Neuronal stem cell (in vitro differentiated cells): ENCODE measurements around the gene DPYSL3.

Experiments used
- DNase-seq: peaks from one replicate; pipeline ENCODE4 v3.0.0-alpha.2; 2013; ENCODE audit warnings: low spot score
- H2AFZ ChIP-seq: one replicate; pipeline ENCODE4 v1.6.1; 2013; ENCODE audit warnings: mild to moderate bottlenecking, low read length, inconsistent platforms
- H2AK5ac ChIP-seq: 2 replicates; pipeline ENCODE4 v1.6.1; 2013; ENCODE audit warnings: low read depth, mild to moderate bottlenecking, inconsistent platforms, low read length, moderate library complexity, mixed read lengths
- H2BK120ac ChIP-seq: 2 replicates; pipeline ENCODE4 v1.6.1; 2013; ENCODE audit warnings: low read depth, mild to moderate bottlenecking, inconsistent platforms, low read length, moderate library complexity, mixed read lengths
- H2BK12ac ChIP-seq: one replicate; pipeline ENCODE4 v1.6.1; 2013; ENCODE audit warnings: low read length, inconsistent platforms
- H2BK15ac ChIP-seq: 2 replicates; pipeline ENCODE4 v1.6.1; 2013; ENCODE audit warnings: mild to moderate bottlenecking, low read length, inconsistent platforms, mixed read lengths
- H2BK5ac ChIP-seq: one replicate; pipeline ENCODE4 v1.6.1; 2013; ENCODE audit warnings: inconsistent platforms, mild to moderate bottlenecking, low read length, moderate library complexity
- H3K14ac ChIP-seq: one replicate; pipeline ENCODE4 v1.6.1; 2013; ENCODE audit warnings: low read length, inconsistent platforms
- H3K18ac ChIP-seq: 2 replicates; pipeline ENCODE4 v1.6.1; 2013; ENCODE audit warnings: low read length, inconsistent platforms
- H3K23ac ChIP-seq: 2 replicates; pipeline ENCODE4 v1.6.1; 2013; ENCODE audit warnings: low read depth, mild to moderate bottlenecking, mixed read lengths, low read length, inconsistent platforms; ENCODE audit not compliant: poor library complexity
- H3K27ac ChIP-seq: replicated peaks from 3 replicates; pipeline ENCODE4 v1.5.1; 2013; ENCODE audit warnings: low read length, inconsistent platforms
- H3K27me3 ChIP-seq, 3 experiments: 2 replicates each; pipeline ENCODE4 v1.6.1; 2013; ENCODE audit warnings: low read length in 3 of 3, mild to moderate bottlenecking in 2 of 3, inconsistent platforms in 1 of 3, low read depth in 1 of 3, mixed read lengths in 1 of 3, moderate library complexity in 1 of 3; ENCODE audit not compliant: control insufficient read depth in 3 of 3, insufficient read depth in 3 of 3
- H3K36me3 ChIP-seq, 2 donors: replicated peaks in 1 of 2; 2 replicates each; pipeline ENCODE4 v1.6.1; 2013; ENCODE audit warnings: low read length in 2 of 2; ENCODE audit not compliant: control insufficient read depth in 2 of 2, insufficient read depth in 2 of 2
- H3K4ac ChIP-seq: 2 replicates; pipeline ENCODE4 v1.6.1; 2013; ENCODE audit warnings: inconsistent platforms, mild to moderate bottlenecking, low read length, moderate library complexity
- H3K4me1 ChIP-seq, 2 donors: 1 replicate in 1 of 2; 2 replicates in 1 of 2; pipeline ENCODE4 v1.6.1; 2013; ENCODE audit warnings: low read length in 2 of 2, low read depth in 1 of 2; ENCODE audit not compliant: control insufficient read depth in 2 of 2, insufficient read depth in 1 of 2
- H3K4me2 ChIP-seq: one replicate; pipeline ENCODE4 v1.6.1; 2013; ENCODE audit warnings: mild to moderate bottlenecking, low read length, inconsistent platforms; ENCODE audit not compliant: insufficient read depth, poor library complexity, severe bottlenecking
- H3K4me3 ChIP-seq, 2 donors: 2 replicates each; pipeline ENCODE4 v1.5.1; 2013; ENCODE audit warnings: low read length in 2 of 2, mild to moderate bottlenecking in 2 of 2, inconsistent platforms in 1 of 2, moderate library complexity in 1 of 2
- H3K79me1 ChIP-seq: one replicate; pipeline ENCODE4 v1.6.1; 2013; ENCODE audit warnings: low read depth, mild to moderate bottlenecking, inconsistent platforms, low read length, moderate library complexity
- H3K9ac ChIP-seq: one replicate; pipeline ENCODE4 v1.6.1; 2013; ENCODE audit warnings: mild to moderate bottlenecking, low read depth, low read length, inconsistent platforms; ENCODE audit not compliant: poor library complexity
- H3K9me3 ChIP-seq, 2 donors: replicated peaks in 1 of 2; 2 replicates each; pipeline versions ENCODE3 to v1.6.1; 2013; ENCODE audit warnings: low read length in 2 of 2, mild to moderate bottlenecking in 2 of 2, inconsistent platforms in 1 of 2, low read depth in 1 of 2, mixed read lengths in 1 of 2, moderate library complexity in 1 of 2; ENCODE audit not compliant: control insufficient read depth in 2 of 2, insufficient read depth in 1 of 2
- H4K8ac ChIP-seq: one replicate; pipeline ENCODE4 v1.6.1; 2013; ENCODE audit warnings: low read depth, mild to moderate bottlenecking, inconsistent platforms, low read length, moderate library complexity
- H4K91ac ChIP-seq: one replicate; pipeline ENCODE4 v1.6.1; 2013; ENCODE audit warnings: low read length, low read depth, mild to moderate bottlenecking, inconsistent platforms; ENCODE audit not compliant: poor library complexity
- WGBS, 2 donors: extraction: QIAGEN DNeasy Blood & Tissue Kit; methylation state at CpG; one replicate each; pipeline ENCODE4 v1.1.7; 2013; ENCODE audit warnings: missing lambda C conversion rate in 2 of 2, mixed read lengths in 1 of 2; ENCODE audit not compliant: insufficient read length in 2 of 2, insufficient replicate concordance in 1 of 2; ENCODE audit errors: extremely low coverage in 2 of 2; 5-methylcytosine and 5-hydroxymethylcytosine counted together

Gene DPYSL3

DNA sequence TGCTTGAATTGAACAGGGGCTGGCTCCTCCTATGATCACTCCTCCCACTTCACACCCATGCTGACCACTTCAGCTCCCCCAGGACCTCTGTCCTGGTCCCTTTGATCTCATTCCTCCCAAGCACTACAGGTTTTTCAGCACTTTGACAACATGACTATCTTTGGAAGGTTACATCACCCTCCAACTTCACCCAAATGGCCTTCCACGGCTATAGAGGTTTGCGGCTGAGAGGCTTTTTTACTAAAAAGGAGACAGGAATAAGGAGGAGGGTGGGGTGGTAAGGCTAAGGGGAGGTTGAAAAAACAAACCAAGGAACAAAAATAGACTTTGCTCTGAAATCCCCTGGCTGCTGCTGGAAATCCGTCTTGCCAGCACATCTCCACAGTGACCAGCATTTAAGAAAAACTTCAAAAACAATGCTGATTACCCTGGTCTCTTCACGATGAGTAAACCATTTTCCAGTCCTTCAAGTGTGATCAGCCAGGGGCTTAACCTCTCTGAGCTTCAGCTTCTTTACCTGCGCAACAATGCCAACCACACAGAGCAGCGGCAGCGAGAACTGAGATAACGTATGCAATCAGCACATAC lies 102.7 kb downstream of the DPYSL3 start:
- Histone ChIP-seq H3K4me2 (no peak overlapping the region), H2BK12ac (no peak overlapping the region), H3K14ac (no peak overlapping the region), H3K36me3 (peaks cover 48 to 97% of the 10 kb centered on the region in 2 donors), H2BK15ac (no peak overlapping the region), H3K4me3 (no peak overlapping the region), H3K27ac (no peak overlapping the region), H3K18ac (no peak overlapping the region), H2AFZ (no peak overlapping the region), H3K4me1 (peaks cover 0 to 6% of the 10 kb centered on the region in 2 donors), H3K27me3 (no peaks in the 10 kb centered on the region), H3K79me1 (no peaks in the 10 kb centered on the region), H3K23ac (no peak overlapping the region), H3K9me3 (no peaks in the 10 kb centered on the region), H4K91ac (no peak overlapping the region), H3K9ac (no peak overlapping the region), H2BK5ac (no peak overlapping the region), H2BK120ac (no peak overlapping the region), H2AK5ac (no peak overlapping the region), H3K4ac (no peak overlapping the region), H4K8ac (no peak overlapping the region)
- no CpG with 5 or more reads among the region's 8 CpGs for WGBS, 2 donors
- no peak for DNase-seq

GRCh38 chr5:147406636-147407035 lies 103.2 kb downstream of the DPYSL3 start:
- no CpG with 5 or more reads among the region's 1 CpG for WGBS, 2 donors
- Histone ChIP-seq H3K18ac (no peak overlapping the region), H3K79me1 (no peaks in the 10 kb centered on the region), H4K8ac (no peak overlapping the region), H3K27me3 (no peaks in the 10 kb centered on the region), H4K91ac (no peak overlapping the region), H2BK5ac (no peak overlapping the region), H3K36me3 (peaks cover 45 to 97% of the 10 kb centered on the region in 2 donors), H3K27ac (no peak overlapping the region), H2AFZ (no peak overlapping the region), H3K23ac (no peak overlapping the region), H3K4ac (no peak overlapping the region), H3K9ac (no peak overlapping the region), H3K4me2 (no peak overlapping the region), H2BK12ac (no peak overlapping the region), H3K4me1 (peaks cover 0 to 6% of the 10 kb centered on the region in 2 donors), H3K9me3 (no peaks in the 10 kb centered on the region), H3K4me3 (no peak overlapping the region), H2BK15ac (no peak overlapping the region), H2AK5ac (no peak overlapping the region), H2BK120ac (no peak overlapping the region), H3K14ac (no peak overlapping the region)
- DNase-seq, result no peak

GRCh38 chr5:147404706-147405105 lies 105.2 kb downstream of the DPYSL3 start:
- peaks cover 46 to 97% of the 10 kb centered on the region in 2 donors for H3K36me3 ChIP-seq
- no peak overlapping the region for H2BK5ac ChIP-seq
- no peaks in the 10 kb centered on the region for H3K4me1 ChIP-seq
- H4K91ac ChIP-seq, result no peak overlapping the region
- no peak overlapping the region for H3K14ac ChIP-seq
- no peak overlapping the region for H3K4me3 ChIP-seq
- no peak for DNase-seq
- no peak overlapping the region for H2AK5ac ChIP-seq
- no CpG with 5 or more reads among the region's 1 CpG for WGBS, 2 donors
- no peak overlapping the region for H3K4me2 ChIP-seq
- H2BK120ac ChIP-seq, result no peak overlapping the region
- H3K23ac ChIP-seq, result no peak overlapping the region
- no peaks in the 10 kb centered on the region for H3K9me3 ChIP-seq
- no peaks in the 10 kb centered on the region for H3K27me3 ChIP-seq
- H4K8ac ChIP-seq, result no peak overlapping the region
- H3K4ac ChIP-seq, result no peak overlapping the region
- H2BK12ac ChIP-seq, result no peak overlapping the region
- no peaks in the 10 kb centered on the region for H3K79me1 ChIP-seq
- H3K27ac ChIP-seq, result no peak overlapping the region
- no peak overlapping the region for H2BK15ac ChIP-seq
- no peak overlapping the region for H3K18ac ChIP-seq
- H2AFZ ChIP-seq, result no peak overlapping the region
- no peak overlapping the region for H3K9ac ChIP-seq

DNA sequence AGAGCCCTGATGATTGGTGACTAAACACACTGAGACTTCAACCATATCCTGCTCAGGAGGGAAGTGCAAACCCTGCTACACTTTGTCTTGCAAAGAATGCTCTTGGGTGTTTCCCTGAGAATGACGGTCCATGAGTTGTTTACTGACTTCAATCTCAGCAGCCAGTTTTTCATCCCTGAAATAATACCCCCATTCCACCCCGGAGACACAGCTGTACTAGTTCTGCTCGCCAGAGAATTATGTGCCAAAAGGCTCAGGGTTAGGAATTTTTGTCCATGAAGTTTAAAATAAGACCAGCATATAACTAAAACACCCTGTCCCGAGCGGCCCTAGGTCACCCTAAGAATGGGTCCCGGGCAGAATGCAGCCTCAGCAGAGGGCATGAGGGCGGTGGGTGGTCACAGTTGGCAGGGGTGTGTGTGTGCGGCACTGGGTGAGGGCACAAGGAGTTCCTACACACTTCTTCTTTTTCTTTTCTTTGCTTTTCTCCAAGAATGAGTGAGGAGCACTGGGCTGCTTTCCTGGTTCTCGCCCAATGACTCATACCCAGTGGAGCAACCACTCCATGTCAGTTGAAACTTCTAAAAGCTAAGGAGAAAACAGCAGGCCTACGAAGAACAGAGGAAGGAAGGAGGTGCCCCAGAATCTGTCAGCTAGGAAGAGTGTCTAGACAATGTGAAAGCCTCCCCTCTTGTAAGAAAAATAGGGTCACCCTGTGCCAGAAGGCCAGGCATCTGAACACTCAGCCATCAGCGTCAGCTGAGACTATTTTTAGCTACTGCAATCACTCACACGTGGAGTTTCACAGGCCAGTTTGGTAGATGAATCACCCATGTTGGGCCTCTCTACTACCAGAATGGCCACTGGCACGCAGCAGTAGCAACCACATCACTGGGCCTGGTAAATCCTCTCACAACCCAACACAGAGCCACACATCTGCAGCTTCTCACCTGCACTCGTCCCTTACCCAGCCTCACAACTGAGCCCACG lies 105.9 kb downstream of the DPYSL3 start:
- no peak overlapping the region for H2BK15ac ChIP-seq
- no peak overlapping the region for H2BK5ac ChIP-seq
- H3K18ac ChIP-seq, result no peak overlapping the region
- H3K79me1 ChIP-seq, result no peaks in the 10 kb centered on the region
- no peaks in the 10 kb centered on the region for H3K9me3 ChIP-seq
- H3K14ac ChIP-seq, result no peak overlapping the region
- no peak overlapping the region for H2AFZ ChIP-seq
- H3K4me1 ChIP-seq, result no peaks in the 10 kb centered on the region
- no peak overlapping the region for H3K4me2 ChIP-seq
- no peak overlapping the region for H3K23ac ChIP-seq
- no peak overlapping the region for H3K27ac ChIP-seq
- H2BK120ac ChIP-seq, result no peak overlapping the region
- WGBS, 2 donors, result no CpG with 5 or more reads among the region's 15 CpGs
- no peak overlapping the region for H4K91ac ChIP-seq
- H2AK5ac ChIP-seq, result no peak overlapping the region
- H3K36me3 ChIP-seq, result peaks cover 41 to 97% of the 10 kb centered on the region in 2 donors
- no peak overlapping the region for H2BK12ac ChIP-seq
- H4K8ac ChIP-seq, result no peak overlapping the region
- H3K4ac ChIP-seq, result no peak overlapping the region
- H3K4me3 ChIP-seq, result no peak overlapping the region
- no peaks in the 10 kb centered on the region for H3K27me3 ChIP-seq
- H3K9ac ChIP-seq, result no peak overlapping the region
- no peak for DNase-seq
